Thyroid gland (tissue), 4 donors: ENCODE data around the gene SGTB.

ENCODE experiments used
- POLR2A ChIP-seq, 2 donors: fragments of 450-650 bp; IDR thresholded peaks; one replicate each; pipeline ENCODE4 v1.6.1; 2017; ENCODE audit warnings: antibody characterized with exemption in 2 of 2, mild to moderate bottlenecking in 2 of 2, moderate library complexity in 1 of 2
- TF ChIP-seq, protein P1 (sequence below), 6 experiments: fragments of 200-600 bp in 3 of 6; fragments of 450-650 bp in 3 of 6; sonication (generic) in 3 of 6; IDR thresholded peaks; one replicate each; pipeline ENCODE4 v1.5.1; 2016 to 2019; ENCODE audit warnings: antibody characterized with exemption in 6 of 6, mild to moderate bottlenecking in 2 of 6, inconsistent platforms in 1 of 6, moderate library complexity in 1 of 6

DNA sequence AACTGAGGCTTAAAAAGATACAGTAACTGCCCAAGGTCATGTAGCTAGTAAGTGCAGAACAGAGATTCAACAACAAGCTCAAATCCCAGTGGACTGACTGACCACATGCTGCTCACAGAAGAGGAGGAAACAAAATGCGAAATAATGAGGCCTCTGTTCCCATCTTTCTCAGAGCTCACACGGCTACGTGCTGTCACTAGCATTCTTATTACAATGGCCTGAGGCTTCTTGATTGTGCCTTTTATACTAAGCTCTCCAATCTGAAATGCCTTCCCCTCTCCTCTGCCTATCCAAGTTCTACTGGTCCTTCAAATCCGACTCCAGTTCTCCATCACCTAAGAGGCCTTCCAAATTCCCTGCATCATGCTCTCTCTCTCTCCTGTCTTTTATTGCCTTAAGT is 26.0 kb downstream of the SGTB start:
- TF ChIP-seq, protein P1, sequence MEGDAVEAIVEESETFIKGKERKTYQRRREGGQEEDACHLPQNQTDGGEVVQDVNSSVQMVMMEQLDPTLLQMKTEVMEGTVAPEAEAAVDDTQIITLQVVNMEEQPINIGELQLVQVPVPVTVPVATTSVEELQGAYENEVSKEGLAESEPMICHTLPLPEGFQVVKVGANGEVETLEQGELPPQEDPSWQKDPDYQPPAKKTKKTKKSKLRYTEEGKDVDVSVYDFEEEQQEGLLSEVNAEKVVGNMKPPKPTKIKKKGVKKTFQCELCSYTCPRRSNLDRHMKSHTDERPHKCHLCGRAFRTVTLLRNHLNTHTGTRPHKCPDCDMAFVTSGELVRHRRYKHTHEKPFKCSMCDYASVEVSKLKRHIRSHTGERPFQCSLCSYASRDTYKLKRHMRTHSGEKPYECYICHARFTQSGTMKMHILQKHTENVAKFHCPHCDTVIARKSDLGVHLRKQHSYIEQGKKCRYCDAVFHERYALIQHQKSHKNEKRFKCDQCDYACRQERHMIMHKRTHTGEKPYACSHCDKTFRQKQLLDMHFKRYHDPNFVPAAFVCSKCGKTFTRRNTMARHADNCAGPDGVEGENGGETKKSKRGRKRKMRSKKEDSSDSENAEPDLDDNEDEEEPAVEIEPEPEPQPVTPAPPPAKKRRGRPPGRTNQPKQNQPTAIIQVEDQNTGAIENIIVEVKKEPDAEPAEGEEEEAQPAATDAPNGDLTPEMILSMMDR (IDR thresholded peaks at IDR 0.05): no peak
- no peak for TF ChIP-seq POLR2A (IDR thresholded peaks at IDR 0.05)
